MV-4-11 (cell line): ENCODE data around the gene LARP4.
A peak's percentile ranks its signal among the peaks of the same experiment; 100 is the strongest.
"Not testable (repeated sequence)": the region's sequence is repeated elsewhere in the genome, so short reads cannot be mapped to it uniquely, and the experiment has no call there.

ENCODE experiments used
- DNase-seq: peaks from one replicate; lab custom pipeline; 2025; lab: John Stamatoyannopoulos, UW

LARP4 gene

DNA sequence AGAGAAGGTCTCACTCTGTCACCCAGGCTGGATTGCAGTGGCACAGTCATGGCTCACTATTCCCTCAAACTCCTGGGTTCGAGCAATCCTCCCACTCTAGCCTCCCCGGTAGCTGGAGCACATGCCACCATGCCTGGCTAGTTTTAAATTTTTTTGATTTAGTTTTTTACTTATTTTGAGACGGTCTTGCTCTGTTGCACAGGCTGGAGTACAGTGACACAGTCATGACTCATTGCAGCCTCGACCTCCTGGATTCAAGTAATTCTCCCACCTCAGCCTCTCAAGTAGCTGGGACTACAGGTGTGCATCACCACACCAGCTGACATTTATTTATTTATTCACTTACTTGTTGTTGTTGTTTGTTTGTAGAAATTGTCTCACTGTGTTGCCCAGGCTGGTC lies 81.9 kb downstream of the LARP4 start:
- DNase-seq: no peak

GRCh38 chr12:50483488-50483887 lies 82.8 kb downstream of the LARP4 start:
- no peak for DNase-seq

- DNase-seq: no peak
Observed at GRCh38 chr12:50488801-50489200, 88.1 kb downstream of the LARP4 start.

DNA sequence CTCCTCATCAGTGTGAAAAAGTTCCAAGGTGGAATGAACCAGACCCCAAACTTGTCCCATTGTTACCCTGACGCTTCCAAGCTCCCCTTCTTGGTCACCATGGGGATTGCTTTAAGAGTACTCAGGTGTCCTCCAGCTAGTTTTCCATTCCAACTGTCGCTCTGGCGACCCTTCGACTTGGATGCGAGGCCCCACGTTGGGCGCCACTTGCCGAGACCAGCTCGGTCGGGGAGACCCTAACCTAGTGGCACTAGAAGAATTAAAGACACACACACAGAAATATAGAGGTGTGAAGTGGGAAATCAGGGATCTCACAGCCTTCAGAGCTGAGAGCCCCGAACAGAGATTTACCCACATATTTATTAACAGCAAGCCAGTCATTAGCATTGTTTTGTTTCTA lies 97.4 kb downstream of the LARP4 start:
- DNase-seq: not testable (repeated sequence)

GRCh38 chr12:50504798-50505674 lies 104.4 kb downstream of the LARP4 start, which contains the start of gene DIP2B:
DIP2B (plus strand) TSS chr12:50504985; CDS start chr12:50505141, 156 bp downstream.
- peak; percentile 87 for DNase-seq

DNA sequence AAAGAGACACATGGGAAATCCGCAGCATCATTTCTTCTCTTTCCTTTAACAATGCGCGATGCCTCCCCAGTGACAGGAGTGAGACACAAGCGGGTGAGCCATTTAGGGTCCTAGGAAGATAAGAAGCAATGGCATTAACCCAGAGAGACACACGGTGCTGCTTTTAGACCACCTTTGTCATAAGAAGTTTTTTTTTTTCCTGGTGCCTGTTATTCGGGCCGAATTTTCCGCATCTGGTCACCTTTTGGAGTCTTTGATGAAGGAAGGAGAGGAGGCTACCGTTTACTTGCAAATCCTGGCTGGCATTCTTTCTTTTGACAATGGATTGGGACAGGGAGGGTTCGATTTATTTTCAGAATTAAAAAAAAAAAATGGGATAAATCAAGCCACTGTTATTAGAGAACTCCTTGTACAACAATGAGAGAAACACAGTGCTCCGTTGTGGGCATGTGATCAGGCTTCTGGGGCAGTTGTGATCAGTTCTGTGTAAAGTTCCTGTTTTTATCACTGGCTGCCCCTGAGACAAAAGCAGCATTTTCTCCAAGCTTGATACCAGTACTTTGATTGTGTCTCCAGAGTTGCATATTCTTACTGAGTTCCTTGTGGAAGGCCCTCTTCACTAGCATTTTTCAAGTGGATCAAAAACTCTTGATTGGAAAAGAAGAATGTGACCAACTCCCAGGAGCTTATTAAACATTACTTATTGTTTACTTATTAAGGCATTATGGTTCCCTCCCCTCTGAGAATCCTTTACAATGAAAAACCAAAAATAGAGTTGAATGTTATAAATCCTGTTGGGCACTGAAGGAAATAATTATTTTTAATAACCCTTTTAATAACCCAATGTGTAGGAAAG lies 105.2 kb downstream of the LARP4 start:
- peak; percentile 65 for DNase-seq

- DNase-seq: no peak
Observed at GRCh38 chr12:50506753-50507473, 106.2 kb downstream of the LARP4 start.

DNA sequence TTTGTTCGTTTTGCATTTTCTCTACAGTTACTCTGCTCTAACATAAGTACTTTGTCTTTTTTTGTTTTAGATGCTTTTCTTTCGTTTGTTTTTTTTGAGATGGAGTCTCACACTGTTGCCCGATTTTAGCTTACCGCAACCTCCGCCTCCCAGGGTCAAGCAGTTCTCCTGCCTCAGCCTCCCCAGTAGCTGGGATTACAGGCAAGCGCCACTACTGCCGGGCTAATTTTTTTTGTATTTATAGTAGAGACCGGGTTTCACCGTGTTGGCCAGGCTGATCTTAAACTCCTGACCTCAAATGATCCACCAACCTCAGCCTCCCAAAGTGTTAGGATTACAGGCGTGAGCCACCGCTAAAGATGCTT lies 106.8 kb downstream of the LARP4 start:
- no peak for DNase-seq

DNA sequence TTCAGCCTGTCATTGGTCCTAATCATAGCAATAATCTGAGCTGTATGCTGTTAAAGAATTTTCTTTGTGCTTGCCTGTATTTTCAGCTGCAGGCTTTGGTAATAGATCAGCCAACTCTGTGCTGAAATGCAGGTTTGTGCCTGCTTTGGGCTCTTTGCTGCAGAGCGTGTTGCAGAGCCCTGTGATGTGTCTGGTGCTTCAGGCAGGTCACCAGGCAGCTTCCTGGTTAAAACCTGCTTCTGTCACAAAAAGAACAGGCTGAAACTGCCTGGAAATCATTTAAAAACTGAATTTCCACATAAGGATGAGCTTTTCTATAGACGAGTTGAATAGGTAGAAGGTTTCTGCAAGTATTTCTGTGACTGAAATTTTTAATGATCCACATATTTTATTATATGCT lies 107.2 kb downstream of the LARP4 start:
- DNase-seq: no peak

DNA sequence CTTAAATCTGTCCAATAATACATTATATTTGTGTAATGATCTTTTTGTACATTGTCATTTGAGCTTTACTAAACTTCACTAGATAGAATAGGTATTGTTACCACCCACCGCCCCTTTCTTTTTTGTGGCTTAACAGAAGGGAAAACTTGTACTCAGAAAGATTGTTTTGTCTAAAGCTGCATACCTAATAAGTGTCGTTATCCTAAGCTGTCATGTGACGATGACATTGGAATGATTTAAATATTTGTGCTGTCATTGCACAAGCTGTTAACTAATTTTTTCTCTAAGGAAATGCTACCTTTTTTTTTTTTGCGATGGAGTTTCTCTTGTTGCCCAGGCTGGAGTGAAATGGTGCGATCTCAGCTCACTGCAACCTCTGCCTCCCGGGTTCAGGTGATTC lies 107.7 kb downstream of the LARP4 start:
- peak; percentile 13 for DNase-seq

DNA sequence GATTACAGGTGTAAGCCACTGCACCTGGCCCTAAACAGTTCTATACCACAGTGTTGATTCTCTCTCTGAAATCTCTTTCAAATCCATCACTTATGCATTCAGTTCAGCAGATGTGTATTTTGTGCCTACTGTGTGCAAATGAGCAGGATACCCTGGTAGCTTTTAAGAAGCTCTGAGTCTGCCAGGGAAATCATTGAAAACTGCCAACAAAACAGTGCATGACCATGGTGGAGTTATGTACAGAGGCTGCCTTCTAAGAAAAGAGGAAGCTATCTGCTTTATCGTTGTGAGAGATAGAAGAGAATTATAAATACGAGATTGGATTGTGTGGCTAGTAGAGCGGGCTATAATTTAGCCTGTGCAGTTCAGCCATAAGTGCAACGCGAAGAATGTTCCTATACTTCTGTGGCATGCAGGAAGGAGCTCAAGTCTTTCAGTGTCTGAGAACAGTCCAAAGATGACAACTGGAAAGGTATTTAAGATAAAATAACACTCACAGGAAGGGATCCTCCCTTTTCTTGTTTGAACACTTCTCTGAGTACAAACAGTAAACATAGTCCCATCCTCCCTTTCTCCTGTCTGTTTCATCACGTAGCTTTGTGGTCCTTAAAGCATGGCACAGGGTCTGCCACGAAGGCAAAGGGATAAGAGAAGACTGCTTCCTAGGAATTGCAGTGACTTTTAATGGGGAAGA lies 108.4 kb downstream of the LARP4 start:
- DNase-seq: peak; percentile 42

DNA sequence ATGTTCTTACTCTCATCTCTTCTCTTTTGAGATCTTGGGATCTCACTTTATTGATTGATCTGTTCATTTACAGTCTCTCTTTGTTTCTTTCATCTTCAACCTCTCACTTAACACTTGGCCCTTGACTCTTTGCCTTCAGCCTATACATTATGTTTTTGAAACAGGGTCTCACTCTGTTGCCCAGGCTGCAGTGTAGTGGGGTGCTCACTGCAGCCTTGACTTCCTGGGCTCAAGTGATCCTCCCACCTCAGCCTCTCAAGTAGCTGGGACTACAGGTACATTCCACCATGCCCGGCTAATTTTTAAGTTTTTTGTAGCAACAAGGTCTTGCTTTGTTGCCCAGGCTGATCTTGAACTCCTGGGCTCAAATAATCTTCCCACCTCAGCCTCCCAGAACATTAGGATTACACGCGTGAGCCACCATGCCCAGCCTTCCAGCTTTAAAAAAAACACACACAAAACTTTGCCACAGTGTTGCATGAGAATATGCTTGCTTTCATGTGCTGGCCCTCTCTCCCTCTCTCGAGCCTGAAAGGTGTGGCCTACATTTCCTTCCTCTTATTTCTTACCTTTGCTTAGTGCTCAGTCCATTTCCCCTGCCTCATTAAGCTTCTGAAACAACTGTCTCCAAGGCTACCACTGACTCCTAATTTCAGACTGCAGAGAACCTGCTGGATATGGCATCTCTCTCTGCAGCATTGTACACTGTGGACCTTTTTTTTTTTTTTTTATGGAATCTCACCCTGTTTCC lies 114.0 kb downstream of the LARP4 start:
- DNase-seq: no peak

GRCh38 chr12:50515587-50515986 lies 114.9 kb downstream of the LARP4 start:
- DNase-seq: peak; percentile 69

- peak; percentile 97 for DNase-seq
Observed at GRCh38 chr12:50517421-50518048, 116.8 kb downstream of the LARP4 start.

GRCh38 chr12:50518090-50518489 lies 117.4 kb downstream of the LARP4 start:
- no peak for DNase-seq

DNA sequence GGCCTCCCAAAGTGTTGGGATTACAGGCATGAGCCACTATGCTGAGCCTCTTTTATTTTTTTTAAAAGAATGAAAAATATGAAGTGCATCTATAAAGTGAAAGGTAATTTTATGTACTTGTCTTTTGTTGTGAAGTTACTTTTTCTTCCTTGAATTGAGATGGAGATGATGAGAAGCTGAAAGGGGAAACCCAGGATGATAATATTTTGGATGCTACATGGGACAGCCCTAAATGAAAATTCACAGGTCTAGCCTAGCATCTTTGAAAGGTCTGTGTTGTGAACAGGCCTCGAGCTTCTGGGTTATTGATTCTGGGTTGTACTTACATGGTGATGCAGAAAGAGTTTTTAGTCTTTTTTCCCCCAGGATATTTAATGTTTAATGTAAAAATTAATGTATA lies 118.7 kb downstream of the LARP4 start:
- DNase-seq: no peak

- DNase-seq: peak; percentile 20
Observed at GRCh38 chr12:50520416-50521207, 119.9 kb downstream of the LARP4 start.

GRCh38 chr12:50521781-50522180 lies 121.1 kb downstream of the LARP4 start:
- DNase-seq: not testable (repeated sequence)

- no peak for DNase-seq
Observed at GRCh38 chr12:50523772-50524171, 123.1 kb downstream of the LARP4 start.

- DNase-seq: peak; percentile 39
Observed at GRCh38 chr12:50524621-50525020, 123.9 kb downstream of the LARP4 start.
